Keratinocyte (primary cell): ENCODE data around the gene ARHGAP24. TPM values are rescaled to one million over a fixed set of nuclear protein-coding genes. Genes with fewer than 3 reads are reported as not detected.

Experiments used
- DNase-seq: peaks from one replicate; pipeline ENCODE4 v3.0.0-alpha.2; 2011; ENCODE audit warnings: low read depth, missing footprints, low spot score
- FAIRE-seq: peaks from 2 replicates; lab custom pipeline; 2011; peaks lifted over from hg19 to GRCh38; lab: Jason Lieb, UNC
- H2AFZ ChIP-seq: 2 replicates; pipeline ENCODE4 v1.6.0; 2012; ENCODE audit warnings: low read length, control low read depth, inconsistent platforms; ENCODE audit not compliant: control insufficient read depth
- H3K27ac ChIP-seq: 2 replicates; pipeline ENCODE4 v1.5.1; 2011; ENCODE audit warnings: low read length; ENCODE audit not compliant: control insufficient read depth, insufficient read depth
- H3K27me3 ChIP-seq: 3 replicates; pipeline ENCODE4 v1.6.0; 2011; ENCODE audit warnings: low read length; ENCODE audit not compliant: control insufficient read depth, insufficient read depth; ENCODE audit errors: extremely low read depth
- H3K36me3 ChIP-seq, 2 experiments: 2 replicates in 1 of 2; 3 replicates in 1 of 2; pipeline ENCODE4 v1.5.1; 2011; ENCODE audit warnings: low read length in 2 of 2, mild to moderate bottlenecking in 1 of 2; ENCODE audit not compliant: control insufficient read depth in 2 of 2, insufficient read depth in 2 of 2; ENCODE audit errors: extremely low read depth in 1 of 2
- H3K4me1 ChIP-seq: 3 replicates; pipeline ENCODE4 v1.5.1; 2011; ENCODE audit warnings: low read length; ENCODE audit not compliant: control insufficient read depth, insufficient read depth; ENCODE audit errors: extremely low read depth
- H3K4me2 ChIP-seq: 3 replicates; pipeline ENCODE4 v1.6.0; 2011; ENCODE audit warnings: low read depth, low read length; ENCODE audit not compliant: control insufficient read depth, insufficient read depth; ENCODE audit errors: extremely low read depth
- H3K4me3 ChIP-seq, 3 experiments: fragments of 200-600 bp in 1 of 3; sonication (generic) in 1 of 3; 2 replicates in 2 of 3; 3 replicates in 1 of 3; pipeline ENCODE4 v1.5.1; 2011 to 2016; ENCODE audit warnings: low read length in 3 of 3, mild to moderate bottlenecking in 3 of 3, control low read depth in 2 of 3, inconsistent platforms in 1 of 3, low read depth in 1 of 3, mixed read lengths in 1 of 3, mixed run types in 1 of 3, moderate library complexity in 1 of 3; ENCODE audit not compliant: control insufficient read depth in 2 of 3, insufficient read depth in 2 of 3; ENCODE audit errors: extremely low read depth in 1 of 3
- H3K79me2 ChIP-seq: 2 replicates; pipeline ENCODE4 v1.6.0; 2012; ENCODE audit warnings: low read length; ENCODE audit not compliant: control insufficient read depth, insufficient read depth
- H3K9ac ChIP-seq: 3 replicates; pipeline ENCODE4 v1.6.0; 2011; ENCODE audit warnings: low read length; ENCODE audit not compliant: control insufficient read depth, insufficient read depth; ENCODE audit errors: extremely low read depth
- H3K9me1 ChIP-seq: 3 replicates; pipeline ENCODE4 v1.6.0; 2011; ENCODE audit warnings: low read length; ENCODE audit not compliant: control insufficient read depth, insufficient read depth; ENCODE audit errors: extremely low read depth
- H3K9me3 ChIP-seq: 2 replicates; pipeline ENCODE4 v1.5.1; 2012; ENCODE audit warnings: low read depth, low read length; ENCODE audit not compliant: control insufficient read depth
- H4K20me1 ChIP-seq: 3 replicates; pipeline ENCODE4 v1.6.0; 2011; ENCODE audit warnings: low read length; ENCODE audit not compliant: control insufficient read depth, insufficient read depth; ENCODE audit errors: extremely low read depth
- CTCF ChIP-seq, 3 experiments: IDR thresholded peaks in 1 of 3; conservative IDR thresholded peaks in 1 of 3; optimal IDR thresholded peaks in 1 of 3; 2 replicates in 2 of 3; 3 replicates in 1 of 3; pipeline versions ENCODE3 to v1.5.1; 2011; ENCODE audit warnings: low read length in 3 of 3, mild to moderate bottlenecking in 3 of 3, moderate library complexity in 2 of 3, control low read depth in 1 of 3, inconsistent platforms in 1 of 3; ENCODE audit not compliant: insufficient read depth in 2 of 3; ENCODE audit errors: extremely low read depth in 1 of 3
- EZH2 ChIP-seq: IDR thresholded peaks from one replicate; pipeline ENCODE4 v1.6.1; 2012; ENCODE audit warnings: inconsistent platforms, mild to moderate bottlenecking, low read length, moderate library complexity
- dilution Hi-C: fragments of 300-500 bp; cut with MboI; formaldehyde crosslinking; loops from one replicate; pipeline ENCODE4 v1.7.0; 2020; ENCODE audit warnings: low sequenced_read_pairs; ENCODE audit not compliant: extremely low pct_ligation_motif_present
- polyA plus RNA-seq, 5 experiments: library from polyadenylated mRNA; depleted of rRNA in 3 of 5; stranded (reverse) in 3 of 5; stranded (forward) in 1 of 5; unstranded in 1 of 5; fragments of >200 nt; gene quantifications; 1 replicate in 1 of 5; 2 replicates in 3 of 5; 3 replicates in 1 of 5; pipeline versions ENCODE4 v1.2.1 to v1.2.3, GENCODE V29; 2011 to 2012; ENCODE audit warnings: missing spikeins in 2 of 5, low read depth in 1 of 5, low replicate concordance in 1 of 5

The ARHGAP24 gene
- polyA plus RNA-seq, 1 donor (not counting 4 experiments of a cell fraction or from before 2014, with no cell fraction given): 0.87 TPM

- no peaks in the 10 kb centered on the region for H4K20me1 ChIP-seq
- no peaks in the 10 kb centered on the region for H3K9me3 ChIP-seq
- H2AFZ ChIP-seq: no peak overlapping the region
- no peak overlapping the region for H3K27ac ChIP-seq
- no peak overlapping the region for H3K4me2 ChIP-seq
- no peak overlapping the region for H3K4me3 ChIP-seq
- H3K36me3 ChIP-seq: no peaks in the 10 kb centered on the region
- no peak for FAIRE-seq
- H3K27me3 ChIP-seq: no peaks in the 10 kb centered on the region
- dilution Hi-C loops: no loop called here
- TF ChIP-seq CTCF (optimal IDR thresholded peaks at IDR 0.05 in 1 of 3, IDR thresholded peaks at IDR 0.05 in 1 of 3, conservative IDR thresholded peaks at IDR 0.05 in 1 of 3; ENCODE audit: extremely low read depth in 1 of 3, insufficient read depth in 2 of 3, low read length in 3 of 3) (no peak), EZH2 (no peak)
- H3K9me1 ChIP-seq: no peaks in the 10 kb centered on the region
- H3K4me1 ChIP-seq: peaks cover 25% of the 10 kb centered on the region
- H3K9ac ChIP-seq: no peak overlapping the region
- H3K79me2 ChIP-seq: no peaks in the 10 kb centered on the region
- DNase-seq: no peak
These were observed 559.7 kb downstream of the ARHGAP24 start for GRCh38 chr4:86034616-86035015.

- Histone ChIP-seq H3K4me1 (peaks cover 25% of the 10 kb centered on the region), H3K27ac (no peak overlapping the region), H3K4me2 (no peak overlapping the region), H3K4me3 (no peak overlapping the region), H3K9me1 (no peaks in the 10 kb centered on the region), H2AFZ (no peak overlapping the region), H3K27me3 (no peaks in the 10 kb centered on the region), H3K9me3 (no peaks in the 10 kb centered on the region), H3K79me2 (no peaks in the 10 kb centered on the region), H3K9ac (no peak overlapping the region), H3K36me3 (no peaks in the 10 kb centered on the region), H4K20me1 (no peaks in the 10 kb centered on the region)
- no peak for DNase-seq
- dilution Hi-C loops: no loop called here
- TF ChIP-seq CTCF (optimal IDR thresholded peaks at IDR 0.05 in 1 of 3, IDR thresholded peaks at IDR 0.05 in 1 of 3, conservative IDR thresholded peaks at IDR 0.05 in 1 of 3; ENCODE audit: extremely low read depth in 1 of 3, insufficient read depth in 2 of 3, low read length in 3 of 3): no peak
- FAIRE-seq: no peak
These were observed 560.7 kb downstream of the ARHGAP24 start for GRCh38 chr4:86035688-86036087.
